ENCODE data around the gene MFAP3.

Gene MFAP3

DNA sequence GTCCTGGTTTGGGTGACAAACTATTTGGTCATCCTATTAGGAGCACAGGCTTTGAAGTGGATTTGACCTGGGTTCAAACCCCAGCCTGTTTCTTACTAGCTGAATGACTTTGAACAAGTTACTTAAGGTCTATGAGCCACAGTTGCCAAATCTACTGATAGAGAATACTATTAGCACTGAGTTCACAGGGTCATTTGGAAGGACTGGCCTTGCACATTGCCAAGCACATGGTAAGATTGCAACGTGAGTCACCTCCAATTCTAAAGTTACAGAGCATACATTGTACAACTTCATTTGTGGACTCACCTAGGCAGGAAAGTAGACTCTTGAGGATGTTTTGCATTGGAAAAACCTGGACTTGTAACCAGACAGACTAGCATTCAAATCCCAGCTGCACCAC, 38.9 kb downstream of the MFAP3 start:
- Histone ChIP-seq H3K9me3 (ENCODE audit: insufficient read depth, low read depth, low read length) (no peaks in the 10 kb centered on the region), H3K36me3 (ENCODE audit: insufficient read depth, low read depth, low read length) (no peaks in the 10 kb centered on the region), H3K27me3 (ENCODE audit: insufficient read depth, low read length) (no peaks in the 10 kb centered on the region; the same call in 1 of the 2 replicates), H3K4me3 (ENCODE audit: low read length) (no peak overlapping the region), H3K9ac (ENCODE audit: low read depth, low read length) (no peak overlapping the region), H3K4me1 (ENCODE audit: insufficient read depth, low read length) (peaks cover 12% of the 10 kb centered on the region; the same call in 1 of the 2 replicates), H3K27ac (ENCODE audit: low read length) (no peak overlapping the region)

- Histone ChIP-seq H3K4me3 (ENCODE audit: low read length) (no peak overlapping the region), H3K9ac (ENCODE audit: low read depth, low read length) (no peak overlapping the region), H3K27me3 (ENCODE audit: insufficient read depth, low read length) (no peaks in the 10 kb centered on the region; the same call in 1 of the 2 replicates), H3K27ac (ENCODE audit: low read length) (no peak overlapping the region), H3K4me1 (ENCODE audit: insufficient read depth, low read length) (peaks cover 13% of the 10 kb centered on the region; the same call in 1 of the 2 replicates), H3K9me3 (ENCODE audit: insufficient read depth, low read depth, low read length) (no peaks in the 10 kb centered on the region), H3K36me3 (ENCODE audit: insufficient read depth, low read depth, low read length) (no peaks in the 10 kb centered on the region)
Measured at GRCh38 chr5:154078272-154078671, 39.5 kb downstream of the MFAP3 start.

GRCh38 chr5:154081246-154081645, 42.5 kb downstream of the MFAP3 start:
- H3K4me3 ChIP-seq (ENCODE audit: low read length): no peak overlapping the region
- peaks cover 26% of the 10 kb centered on the region; the same call in 1 of the 2 replicates for H3K4me1 ChIP-seq (ENCODE audit: insufficient read depth, low read length)
- no peaks in the 10 kb centered on the region; the same call in 1 of the 2 replicates for H3K27me3 ChIP-seq (ENCODE audit: insufficient read depth, low read length)
- H3K36me3 ChIP-seq (ENCODE audit: insufficient read depth, low read depth, low read length): no peaks in the 10 kb centered on the region
- no peak overlapping the region for H3K27ac ChIP-seq (ENCODE audit: low read length)
- H3K9ac ChIP-seq (ENCODE audit: low read depth, low read length): no peak overlapping the region
- no peaks in the 10 kb centered on the region for H3K9me3 ChIP-seq (ENCODE audit: insufficient read depth, low read depth, low read length)

GRCh38 chr5:154084062-154084639, 45.4 kb downstream of the MFAP3 start:
- Histone ChIP-seq H3K27ac (ENCODE audit: low read length) (no peak overlapping the region), H3K27me3 (ENCODE audit: insufficient read depth, low read length) (no peaks in the 10 kb centered on the region; the same call in 1 of the 2 replicates), H3K4me3 (ENCODE audit: low read length) (no peak overlapping the region), H3K4me1 (ENCODE audit: insufficient read depth, low read length) (peaks cover 17% of the 10 kb centered on the region; the same call in 1 of the 2 replicates), H3K9ac (ENCODE audit: low read depth, low read length) (no peak overlapping the region), H3K9me3 (ENCODE audit: insufficient read depth, low read depth, low read length) (no peaks in the 10 kb centered on the region), H3K36me3 (ENCODE audit: insufficient read depth, low read depth, low read length) (no peaks in the 10 kb centered on the region)

- Histone ChIP-seq H3K4me3 (ENCODE audit: low read length) (no peak overlapping the region), H3K27ac (ENCODE audit: low read length) (no peak overlapping the region), H3K27me3 (ENCODE audit: insufficient read depth, low read length) (no peaks in the 10 kb centered on the region; the same call in 1 of the 2 replicates)
Measured at GRCh38 chr5:154086146-154086545, 47.4 kb downstream of the MFAP3 start.

DNA sequence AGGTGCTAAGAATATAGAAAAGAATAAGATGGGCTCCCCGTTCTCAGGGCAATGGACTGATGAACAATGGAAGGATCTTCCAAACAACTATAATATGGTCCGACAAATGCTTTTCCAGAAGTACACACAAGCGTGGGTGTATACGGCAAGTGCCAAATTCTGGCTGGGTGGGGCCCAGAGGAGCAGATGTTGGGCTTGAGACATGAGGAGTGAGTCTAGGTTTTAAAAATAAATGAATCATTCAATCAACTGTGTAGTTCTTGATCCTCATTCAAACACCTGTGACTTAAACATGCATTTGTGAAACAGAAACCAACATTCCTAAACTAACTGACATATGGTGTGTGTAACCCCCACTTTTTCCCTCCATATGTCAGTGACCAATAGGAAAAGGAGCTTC, 47.9 kb downstream of the MFAP3 start:
- H3K9me3 ChIP-seq (ENCODE audit: insufficient read depth, low read depth, low read length): no peaks in the 10 kb centered on the region
- H3K27me3 ChIP-seq (ENCODE audit: insufficient read depth, low read length): no peaks in the 10 kb centered on the region; the same call in 1 of the 2 replicates
- H3K4me1 ChIP-seq (ENCODE audit: insufficient read depth, low read length): peaks cover 17% of the 10 kb centered on the region; the same call in 1 of the 2 replicates
- H3K27ac ChIP-seq (ENCODE audit: low read length): no peak overlapping the region
- H3K4me3 ChIP-seq (ENCODE audit: low read length): no peak overlapping the region
- H3K36me3 ChIP-seq (ENCODE audit: insufficient read depth, low read depth, low read length): no peaks in the 10 kb centered on the region
- H3K9ac ChIP-seq (ENCODE audit: low read depth, low read length): no peak overlapping the region

More at GRCh38 chr5:154086146-154086545, 47.4 kb downstream of the MFAP3 start:
- H3K4me1 ChIP-seq (ENCODE audit: insufficient read depth, low read length): peaks cover 17% of the 10 kb centered on the region; the same call in 1 of the 2 replicates
- no peaks in the 10 kb centered on the region for H3K9me3 ChIP-seq (ENCODE audit: insufficient read depth, low read depth, low read length)
- H3K9ac ChIP-seq (ENCODE audit: low read depth, low read length): no peak overlapping the region
- H3K36me3 ChIP-seq (ENCODE audit: insufficient read depth, low read depth, low read length): no peaks in the 10 kb centered on the region

- Histone ChIP-seq H3K9ac (ENCODE audit: low read depth, low read length) (no peak overlapping the region), H3K9me3 (ENCODE audit: insufficient read depth, low read depth, low read length) (no peaks in the 10 kb centered on the region), H3K36me3 (ENCODE audit: insufficient read depth, low read depth, low read length) (no peaks in the 10 kb centered on the region), H3K4me1 (ENCODE audit: insufficient read depth, low read length) (peaks cover 17% of the 10 kb centered on the region; the same call in 1 of the 2 replicates), H3K27ac (ENCODE audit: low read length) (no peak overlapping the region), H3K4me3 (ENCODE audit: low read length) (no peak overlapping the region), H3K27me3 (ENCODE audit: insufficient read depth, low read length) (no peaks in the 10 kb centered on the region; the same call in 1 of the 2 replicates)
Measured at GRCh38 chr5:154087260-154087659, 48.5 kb downstream of the MFAP3 start.

- Histone ChIP-seq H3K4me1 (ENCODE audit: insufficient read depth, low read length) (peaks cover 15% of the 10 kb centered on the region; the same call in 1 of the 2 replicates), H3K9me3 (ENCODE audit: insufficient read depth, low read depth, low read length) (no peaks in the 10 kb centered on the region), H3K27ac (ENCODE audit: low read length) (no peak overlapping the region), H3K4me3 (ENCODE audit: low read length) (no peak overlapping the region), H3K9ac (ENCODE audit: low read depth, low read length) (no peak overlapping the region), H3K27me3 (ENCODE audit: insufficient read depth, low read length) (no peaks in the 10 kb centered on the region; the same call in 1 of the 2 replicates), H3K36me3 (ENCODE audit: insufficient read depth, low read depth, low read length) (no peaks in the 10 kb centered on the region)
Measured at GRCh38 chr5:154088801-154089200, 50.0 kb downstream of the MFAP3 start.

- H3K9me3 ChIP-seq (ENCODE audit: insufficient read depth, low read depth, low read length): no peaks in the 10 kb centered on the region
- no peak overlapping the region for H3K27ac ChIP-seq (ENCODE audit: low read length)
- H3K4me3 ChIP-seq (ENCODE audit: low read length): no peak overlapping the region
- H3K27me3 ChIP-seq (ENCODE audit: insufficient read depth, low read length): no peaks in the 10 kb centered on the region
- H3K4me1 ChIP-seq (ENCODE audit: insufficient read depth, low read length): peaks cover 12% of the 10 kb centered on the region; the same call in 1 of the 2 replicates
- H3K9ac ChIP-seq (ENCODE audit: low read depth, low read length): no peak overlapping the region
- no peaks in the 10 kb centered on the region for H3K36me3 ChIP-seq (ENCODE audit: insufficient read depth, low read depth, low read length)
Measured at GRCh38 chr5:154090656-154091055, 51.9 kb downstream of the MFAP3 start.

DNA sequence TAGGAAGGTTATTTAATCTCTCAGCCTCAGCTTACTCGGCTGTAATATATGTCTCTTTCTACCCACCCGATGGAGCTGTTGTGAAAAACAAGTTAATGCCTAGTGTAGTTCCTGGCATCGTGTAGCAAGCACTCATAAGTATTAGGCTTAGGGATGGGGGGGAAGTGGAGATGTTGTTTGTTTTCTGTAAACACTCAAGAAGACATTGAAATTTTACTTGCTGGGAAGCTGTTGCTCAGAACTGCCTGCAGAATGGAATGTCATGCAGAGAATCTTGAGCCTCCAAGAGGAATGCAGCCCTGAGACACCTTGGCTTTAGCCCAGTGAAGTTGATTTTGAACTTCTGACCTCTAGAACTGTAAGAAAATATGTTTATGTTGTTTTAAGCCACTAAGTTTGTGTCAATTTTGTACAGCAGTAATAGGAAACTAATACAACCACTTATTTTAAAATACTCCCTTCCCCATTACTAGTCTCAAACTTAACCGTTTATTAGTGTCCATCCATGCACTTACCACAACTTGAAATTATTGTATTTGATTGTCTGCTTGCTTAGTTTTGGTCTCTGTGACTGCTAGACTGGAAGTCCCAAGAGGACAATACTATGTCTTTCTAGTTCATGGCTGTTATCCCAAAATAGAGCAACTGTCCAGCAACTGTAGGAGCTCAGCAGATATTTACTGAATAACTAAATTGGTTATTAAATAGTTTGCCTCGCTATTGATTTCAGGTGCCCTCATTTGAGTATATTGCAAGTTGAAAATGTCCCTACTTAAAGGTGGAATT, 53.8 kb downstream of the MFAP3 start:
- Histone ChIP-seq H3K27ac (ENCODE audit: low read length) (no peak overlapping the region), H3K9me3 (ENCODE audit: insufficient read depth, low read depth, low read length) (no peaks in the 10 kb centered on the region), H3K36me3 (ENCODE audit: insufficient read depth, low read depth, low read length) (no peaks in the 10 kb centered on the region), H3K4me3 (ENCODE audit: low read length) (no peak overlapping the region), H3K4me1 (ENCODE audit: insufficient read depth, low read length) (peaks cover 4% of the 10 kb centered on the region; the same call in 1 of the 2 replicates), H3K27me3 (ENCODE audit: insufficient read depth, low read length) (no peaks in the 10 kb centered on the region), H3K9ac (ENCODE audit: low read depth, low read length) (no peak overlapping the region)

DNA sequence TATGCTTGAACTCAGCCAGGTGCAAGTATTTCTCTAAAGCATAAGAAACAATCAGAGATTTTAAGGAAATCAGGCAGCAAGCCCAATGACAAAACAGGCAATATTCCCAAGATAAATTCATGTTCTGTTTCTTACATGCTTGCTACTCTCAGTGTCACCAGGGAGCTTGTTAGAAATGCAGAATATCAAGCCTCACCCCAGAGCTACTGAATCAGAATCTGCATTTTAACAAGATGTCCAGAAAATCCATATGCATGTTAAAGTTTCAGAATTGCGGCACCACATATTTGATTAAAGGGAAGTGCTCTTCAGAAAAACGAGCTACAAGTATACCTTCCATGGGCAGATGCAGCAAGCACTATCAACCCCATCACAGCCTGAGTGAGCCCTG, 54.4 kb downstream of the MFAP3 start:
- Histone ChIP-seq H3K27ac (ENCODE audit: low read length) (no peak overlapping the region), H3K9ac (ENCODE audit: low read depth, low read length) (no peak overlapping the region), H3K9me3 (ENCODE audit: insufficient read depth, low read depth, low read length) (no peaks in the 10 kb centered on the region), H3K4me3 (ENCODE audit: low read length) (no peak overlapping the region), H3K27me3 (ENCODE audit: insufficient read depth, low read length) (no peaks in the 10 kb centered on the region), H3K36me3 (ENCODE audit: insufficient read depth, low read depth, low read length) (no peaks in the 10 kb centered on the region), H3K4me1 (ENCODE audit: insufficient read depth, low read length) (peaks cover 4% of the 10 kb centered on the region; the same call in 1 of the 2 replicates)

GRCh38 chr5:154095904-154096303, 57.1 kb downstream of the MFAP3 start:
- Histone ChIP-seq H3K4me1 (ENCODE audit: insufficient read depth, low read length) (peaks cover 4% of the 10 kb centered on the region; the same call in 1 of the 2 replicates), H3K27me3 (ENCODE audit: insufficient read depth, low read length) (no peaks in the 10 kb centered on the region), H3K27ac (ENCODE audit: low read length) (no peak overlapping the region), H3K36me3 (ENCODE audit: insufficient read depth, low read depth, low read length) (no peaks in the 10 kb centered on the region), H3K9me3 (ENCODE audit: insufficient read depth, low read depth, low read length) (no peaks in the 10 kb centered on the region), H3K4me3 (ENCODE audit: low read length) (no peak overlapping the region), H3K9ac (ENCODE audit: low read depth, low read length) (no peak overlapping the region)

Data from iPS-20b (cell line).